Activated T-cell treated with anti-CD3 and anti-CD28 coated beads for 24 hours (primary cell): ENCODE data around the gene RRM1.
"Not testable (repeated sequence)": the region's sequence is repeated elsewhere in the genome, so short reads cannot be mapped to it uniquely, and the experiment has no call there.

Experiments used
- DNase-seq: peaks from one replicate; pipeline ENCODE4 v3.0.0-alpha.2; 2020; ENCODE audit warnings: low read depth

The RRM1 gene

DNA sequence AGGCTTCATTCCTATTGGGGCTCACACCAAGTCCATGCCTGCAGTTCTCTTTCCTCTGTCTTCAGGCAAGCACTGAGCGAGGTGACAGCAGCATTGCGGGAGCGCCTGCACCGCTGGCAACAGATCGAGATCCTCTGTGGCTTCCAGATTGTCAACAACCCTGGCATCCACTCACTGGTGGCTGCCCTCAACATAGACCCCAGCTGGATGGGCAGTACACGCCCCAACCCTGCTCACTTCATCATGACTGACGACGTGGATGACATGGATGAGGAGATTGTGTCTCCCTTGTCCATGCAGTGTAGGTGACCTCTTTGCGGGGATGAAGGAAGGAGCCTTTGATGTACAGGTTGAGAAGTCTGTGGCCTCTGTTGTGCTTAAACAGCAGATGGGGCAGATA lies 11.4 kb upstream of the RRM1 start:
- DNase-seq: no peak

DNA sequence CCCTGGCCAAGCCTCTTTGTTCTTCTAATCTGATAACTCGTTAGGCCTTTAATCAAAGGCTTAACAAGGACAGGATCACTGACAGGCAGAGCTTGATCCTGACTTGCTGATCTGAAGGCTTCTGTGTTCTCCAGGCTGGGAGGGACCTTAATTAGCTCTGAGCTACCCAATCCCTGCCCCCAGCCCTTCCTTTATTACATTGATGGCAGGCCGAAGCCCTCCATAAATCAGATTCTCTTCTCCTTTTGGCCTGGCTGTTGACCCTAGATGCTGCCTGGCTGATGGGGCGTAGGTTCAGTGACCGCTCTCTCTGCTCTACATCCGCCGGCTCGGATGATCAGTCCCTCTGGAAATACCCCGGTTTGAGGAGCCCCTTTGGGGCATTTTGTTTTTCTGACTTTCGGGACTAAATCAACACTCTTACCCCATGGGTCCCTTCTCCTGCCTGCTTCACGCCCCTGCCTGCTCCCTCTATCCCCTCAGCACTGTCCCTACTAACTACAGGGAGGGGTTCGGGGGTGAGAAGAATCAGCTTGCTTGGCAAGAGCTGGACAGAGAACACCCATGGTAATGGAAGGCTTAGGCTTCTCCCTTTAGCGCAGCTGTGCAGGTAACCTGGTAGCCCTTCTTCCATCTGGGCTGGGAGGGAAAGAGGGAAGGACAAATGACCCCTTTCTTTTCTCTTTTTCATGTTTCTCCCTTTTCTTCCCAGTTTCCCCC lies 10.0 kb upstream of the RRM1 start:
- no peak for DNase-seq

DNA sequence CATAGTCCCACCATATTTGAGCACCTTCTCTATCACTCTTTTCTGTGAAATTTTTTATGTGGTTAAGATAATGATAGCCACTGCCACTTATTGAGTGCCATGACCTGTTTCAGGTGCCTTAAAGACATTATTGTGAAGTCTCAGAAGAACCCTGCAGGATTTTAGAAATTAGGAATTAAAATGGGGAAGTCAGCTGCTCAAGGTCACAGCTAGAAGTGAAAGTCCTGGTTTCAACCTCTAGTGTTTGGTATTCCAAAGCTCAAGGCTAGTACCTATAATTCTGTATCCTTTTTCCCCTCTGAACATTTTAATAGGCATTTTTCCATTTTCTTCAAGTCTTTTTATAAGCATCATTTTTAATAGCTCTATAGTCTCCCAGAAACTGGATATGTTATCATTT lies 9.0 kb upstream of the RRM1 start:
- no peak for DNase-seq

DNA sequence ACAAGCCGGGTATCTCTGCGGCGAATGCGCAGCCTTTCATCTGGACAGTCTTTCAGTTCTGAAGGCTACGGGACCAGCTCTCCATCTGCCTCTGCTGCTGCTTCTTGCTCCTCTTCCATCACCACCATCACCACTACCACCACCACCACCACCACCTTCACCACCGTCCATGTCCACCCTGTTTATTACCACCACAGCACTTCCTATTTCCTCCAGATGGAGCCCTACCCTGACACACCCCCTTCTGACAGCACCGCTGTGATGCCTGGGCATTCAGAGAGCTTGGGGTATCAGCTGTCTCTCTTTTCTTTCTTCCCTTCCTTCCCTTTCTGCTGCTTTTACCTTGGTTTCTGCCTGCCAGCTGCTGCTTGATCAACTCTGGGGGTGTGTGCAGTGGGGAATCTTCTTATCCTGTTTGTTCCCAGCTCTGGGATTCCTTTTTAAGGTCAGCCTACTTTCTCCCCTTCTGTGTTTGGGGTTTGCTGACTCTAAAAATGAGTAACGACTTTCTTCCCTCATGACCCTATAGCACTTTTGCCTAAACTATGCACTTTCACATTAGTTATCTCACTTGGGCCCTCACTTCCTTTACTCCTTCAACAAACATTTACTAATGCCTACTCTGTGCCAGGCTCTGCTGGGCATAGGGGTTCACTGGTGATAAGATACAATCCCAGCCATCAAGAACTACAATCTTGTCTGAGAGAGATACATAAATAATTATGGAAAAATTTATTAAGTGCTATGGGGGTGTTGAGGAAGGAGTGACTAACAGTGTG lies 7.8 kb upstream of the RRM1 start:
- DNase-seq: no peak

DNA sequence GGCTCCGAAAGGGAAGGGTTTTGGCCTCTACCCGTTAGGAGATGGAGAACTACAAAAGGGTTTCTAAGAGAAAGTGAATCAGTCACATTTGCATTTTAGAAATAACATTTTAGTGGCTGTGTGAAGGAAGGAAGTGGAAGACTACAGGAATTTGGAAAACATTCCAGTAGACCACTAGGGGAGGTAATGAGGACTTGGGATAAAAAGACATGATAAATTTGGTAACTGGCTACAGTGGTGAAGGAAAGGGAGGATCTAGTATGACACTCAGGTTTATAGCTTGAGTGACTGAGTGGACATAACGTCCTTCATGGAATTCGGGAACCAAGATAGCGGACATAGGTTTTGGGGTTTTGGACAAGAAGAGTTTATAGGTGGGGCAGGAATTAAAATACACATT lies 7.0 kb upstream of the RRM1 start:
- DNase-seq: no peak

DNA sequence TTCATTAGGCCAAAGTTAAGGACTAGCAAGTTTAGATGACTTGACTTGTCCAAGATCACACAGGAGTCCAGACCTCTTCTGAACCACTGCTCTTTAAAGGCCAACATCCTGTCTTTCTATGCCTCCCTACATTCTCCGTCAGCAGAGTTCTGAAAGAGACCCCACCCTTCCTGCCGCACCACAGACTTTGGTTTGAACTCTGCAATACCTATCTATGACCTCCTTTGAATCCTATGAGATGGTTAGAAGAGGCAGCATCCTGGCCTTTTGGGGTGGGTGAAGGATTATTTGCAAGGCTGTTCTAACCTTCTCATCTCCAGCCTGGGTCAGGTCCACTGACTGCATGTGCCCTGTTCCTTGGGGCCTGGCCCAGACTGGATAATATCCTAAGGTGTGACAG lies 4.3 kb upstream of the RRM1 start:
- DNase-seq: no peak

DNA sequence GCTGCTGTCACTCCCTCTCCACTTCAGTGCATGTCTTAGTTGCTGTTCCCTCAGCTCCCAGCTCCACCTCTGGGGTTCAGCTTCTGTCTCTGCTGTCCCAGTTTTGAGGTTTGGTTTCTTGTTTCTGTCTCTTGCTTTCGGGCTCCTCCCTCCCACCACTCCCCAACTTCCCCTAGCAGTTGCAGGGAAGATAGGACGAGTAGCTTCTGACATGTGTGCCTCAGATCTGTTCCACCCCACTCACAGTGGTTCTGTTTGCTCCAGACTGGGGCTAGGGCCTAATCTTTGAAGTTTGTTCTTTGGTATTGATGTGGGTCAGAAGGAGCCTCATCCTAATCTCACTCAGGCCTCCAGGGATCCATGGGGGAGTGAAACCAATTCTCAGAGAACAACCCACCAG lies 2.6 kb upstream of the RRM1 start:
- DNase-seq: no peak

DNA sequence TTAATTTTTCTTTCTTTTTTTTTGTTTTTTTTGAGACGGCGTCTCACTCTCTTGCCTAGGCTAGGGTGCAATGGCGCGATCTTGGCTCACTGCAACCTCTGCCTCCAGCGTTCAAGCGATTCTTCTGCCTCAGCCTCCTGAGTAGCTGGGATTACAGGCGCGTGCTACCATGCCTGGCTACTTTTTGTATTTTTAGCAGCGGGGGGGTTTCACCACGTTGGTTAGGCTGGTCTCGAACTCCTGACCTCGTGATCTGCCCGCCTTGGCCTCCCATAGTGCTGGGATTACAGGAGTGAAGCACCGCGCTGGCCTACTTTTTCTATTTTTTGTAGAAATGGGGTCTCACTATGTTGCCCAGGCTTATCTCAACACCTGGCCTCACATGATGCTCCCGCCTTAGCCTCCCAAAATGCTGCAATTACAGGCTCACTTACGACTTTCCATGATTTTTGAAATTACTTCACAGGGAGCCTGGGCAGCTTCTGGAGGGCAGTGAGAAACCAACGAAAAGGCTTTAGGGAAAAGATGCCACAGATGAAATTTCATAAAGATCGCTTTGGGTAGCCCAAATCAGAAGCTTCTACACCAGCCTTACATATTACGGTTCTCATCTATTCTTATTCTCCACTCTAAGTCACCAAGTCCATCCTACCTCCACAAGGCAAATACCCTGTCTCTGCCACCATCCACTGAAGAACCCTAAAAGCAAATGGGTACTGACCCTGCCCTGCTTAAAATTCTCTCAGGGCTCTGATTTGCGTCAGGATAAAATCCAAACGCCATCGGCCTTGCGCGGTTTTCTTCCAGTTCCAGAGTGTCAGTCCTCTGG lies 866 bp upstream of the RRM1 start:
- no peak for DNase-seq

DNA sequence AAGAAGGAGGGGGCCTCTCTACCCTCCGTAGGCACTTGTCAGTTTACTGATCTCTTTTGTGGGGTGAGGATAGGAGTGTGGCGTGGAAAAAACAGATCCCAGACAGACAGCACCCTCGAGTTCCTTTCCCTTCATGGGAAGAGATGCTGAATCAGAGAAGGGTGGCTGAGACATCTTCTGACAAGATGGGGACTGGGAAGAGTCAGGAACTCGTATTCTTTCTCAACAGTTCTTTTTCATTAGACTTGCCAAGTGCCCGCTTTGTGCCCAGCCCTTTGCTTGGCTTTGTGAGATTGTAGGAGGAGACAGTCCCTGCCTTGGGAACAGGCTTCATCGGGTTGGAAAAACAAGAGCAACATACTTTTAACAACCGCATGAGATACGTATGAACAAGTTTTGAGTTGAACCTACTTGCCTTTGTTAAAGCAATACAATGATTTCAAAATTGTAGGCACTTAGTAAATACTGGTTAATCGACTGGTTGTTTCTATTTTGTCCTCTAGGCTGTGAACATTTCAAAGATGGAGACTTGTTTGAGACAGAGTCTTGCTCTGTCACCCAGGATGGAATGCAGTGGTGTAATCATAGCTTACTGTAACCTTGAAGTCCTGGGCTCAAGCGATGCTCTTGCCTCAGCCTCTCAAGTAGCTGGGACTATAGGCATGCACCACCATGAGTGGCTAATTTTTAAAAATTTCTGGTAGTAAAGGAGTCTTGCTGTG lies 1.1 kb downstream of the RRM1 start:
- DNase-seq: no peak

DNA sequence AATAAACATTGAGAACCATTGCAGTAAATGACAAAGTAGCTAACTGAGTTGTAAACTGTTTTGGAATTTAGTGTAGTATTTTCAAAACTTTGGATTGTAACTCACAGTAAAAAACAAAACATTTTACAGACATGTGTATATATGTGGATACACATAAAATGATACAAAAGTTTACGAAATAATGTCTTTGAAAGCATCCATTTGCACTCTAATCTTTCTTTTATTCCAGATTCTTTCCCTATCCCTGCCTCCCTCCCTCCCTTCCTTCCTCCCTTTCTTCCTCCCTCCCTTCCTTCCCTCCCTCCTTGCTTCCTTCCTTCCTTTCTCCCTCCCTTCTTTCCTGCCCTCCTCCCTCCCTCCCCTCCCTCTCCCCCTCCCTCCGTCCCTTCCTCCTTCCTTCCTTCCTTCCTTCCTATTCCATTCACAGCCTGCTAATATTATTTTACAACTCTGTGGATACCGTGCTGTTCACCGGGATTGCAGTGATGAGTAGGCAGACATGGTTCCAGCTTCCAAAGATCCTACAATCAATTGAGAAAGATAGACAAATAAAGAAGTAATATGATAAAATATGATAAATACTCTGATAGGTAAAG lies 3.5 kb downstream of the RRM1 start:
- no peak for DNase-seq

DNA sequence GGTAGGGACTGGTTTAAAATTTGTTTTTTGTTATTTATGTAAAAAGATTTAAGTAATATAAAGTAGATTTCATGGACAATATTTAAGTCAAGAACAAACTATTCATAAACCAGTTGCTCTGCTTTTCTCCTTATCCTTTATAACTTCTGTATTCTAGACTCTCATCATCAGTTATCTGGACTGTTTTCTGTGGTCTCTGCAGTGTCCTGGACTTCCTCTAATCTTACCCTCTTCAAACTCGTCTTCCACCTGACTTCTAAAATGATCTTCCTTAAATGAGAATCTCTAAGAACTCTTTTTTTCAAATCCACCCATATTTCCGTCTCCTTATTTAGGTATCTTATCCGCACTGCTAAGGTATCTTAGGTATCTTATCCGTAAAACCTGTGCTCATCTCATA lies 8.1 kb downstream of the RRM1 start:
- no peak for DNase-seq

DNA sequence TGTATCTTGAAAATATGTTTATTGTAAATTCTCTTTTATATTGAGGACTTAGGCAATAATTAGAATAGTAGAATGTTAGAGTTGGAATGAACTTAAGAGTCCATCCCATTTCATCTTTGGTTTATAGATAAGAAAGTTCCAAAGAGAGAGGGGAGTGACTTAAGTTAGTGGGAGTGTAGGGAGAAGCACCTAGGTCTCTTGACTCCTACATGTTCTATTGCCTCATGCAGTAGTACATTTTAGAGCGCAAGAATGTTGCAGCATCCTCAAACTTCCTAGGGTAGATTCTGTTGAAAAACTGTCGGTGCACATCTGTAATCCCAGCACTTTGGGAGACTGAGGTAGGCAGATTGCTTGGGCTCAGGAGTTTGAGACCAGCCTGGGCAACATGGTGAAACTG lies 8.7 kb downstream of the RRM1 start:
- no peak for DNase-seq

DNA sequence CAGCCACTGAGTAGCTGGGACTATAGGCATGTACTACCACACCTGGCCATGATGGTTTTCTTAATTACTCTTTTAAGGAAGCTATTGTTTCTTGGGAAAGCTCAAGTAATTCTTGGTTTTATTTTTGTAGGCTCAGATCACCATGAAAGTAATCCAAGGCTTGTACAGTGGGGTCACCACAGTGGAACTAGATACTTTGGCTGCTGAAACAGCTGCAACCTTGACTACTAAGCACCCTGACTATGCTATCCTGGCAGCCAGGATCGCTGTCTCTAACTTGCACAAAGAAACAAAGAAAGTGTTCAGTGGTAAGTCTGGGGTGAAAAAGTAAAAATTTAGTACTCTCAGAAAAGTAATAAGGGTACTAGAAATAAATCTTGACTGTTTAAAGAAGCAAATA lies 11.3 kb downstream of the RRM1 start:
- no peak for DNase-seq

DNA sequence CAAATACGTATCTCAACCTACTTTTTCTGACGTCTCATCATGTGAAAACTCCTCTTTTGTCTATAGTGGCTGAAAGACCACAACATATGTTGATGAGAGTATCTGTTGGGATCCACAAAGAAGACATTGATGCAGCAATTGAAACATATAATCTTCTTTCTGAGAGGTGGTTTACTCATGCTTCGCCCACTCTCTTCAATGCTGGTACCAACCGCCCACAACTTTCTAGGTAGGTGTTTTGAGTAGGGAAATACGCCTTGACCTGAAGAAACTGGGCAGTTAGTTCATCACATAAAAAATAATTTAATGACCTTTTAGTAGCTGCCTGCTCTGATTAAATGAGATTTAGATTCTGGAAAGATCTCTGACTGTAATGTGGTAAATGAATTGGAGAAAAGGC lies 17.2 kb downstream of the RRM1 start:
- no peak for DNase-seq

DNA sequence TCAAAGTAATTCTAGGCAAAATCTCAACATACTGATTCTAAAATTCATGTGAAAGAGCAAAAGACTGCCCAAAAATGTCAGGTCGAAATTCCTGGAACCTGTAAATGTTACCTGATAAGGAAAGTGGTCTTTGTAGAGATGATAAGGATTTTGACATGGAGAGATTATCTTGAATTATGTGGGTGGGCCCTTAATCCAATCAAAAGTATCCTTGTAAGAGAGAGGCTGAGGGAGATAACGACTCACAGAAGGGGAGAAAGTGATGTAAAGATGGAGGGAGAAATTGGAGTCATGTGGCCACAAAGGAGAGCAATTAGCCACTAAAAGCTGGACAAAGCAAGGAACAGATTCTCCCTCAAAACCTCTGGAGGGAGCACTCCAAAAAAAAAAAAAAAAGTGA lies 20.5 kb downstream of the RRM1 start:
- DNase-seq: no peak

DNA sequence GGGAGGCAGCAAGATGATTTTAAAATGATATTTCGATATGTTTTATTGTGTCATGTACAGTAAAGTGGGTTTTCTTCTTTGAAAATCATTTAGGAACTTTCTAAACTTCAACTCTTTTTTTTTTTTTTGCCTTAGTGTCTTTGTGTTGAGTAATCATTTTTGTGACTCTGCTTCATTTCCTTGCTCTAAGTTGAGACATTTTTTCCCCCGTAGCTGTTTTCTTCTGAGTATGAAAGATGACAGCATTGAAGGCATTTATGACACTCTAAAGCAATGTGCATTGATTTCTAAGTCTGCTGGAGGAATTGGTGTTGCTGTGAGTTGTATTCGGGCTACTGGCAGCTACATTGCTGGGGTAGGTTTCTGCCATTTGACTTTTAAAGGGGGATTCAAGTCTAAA lies 23.5 kb downstream of the RRM1 start:
- no peak for DNase-seq

DNA sequence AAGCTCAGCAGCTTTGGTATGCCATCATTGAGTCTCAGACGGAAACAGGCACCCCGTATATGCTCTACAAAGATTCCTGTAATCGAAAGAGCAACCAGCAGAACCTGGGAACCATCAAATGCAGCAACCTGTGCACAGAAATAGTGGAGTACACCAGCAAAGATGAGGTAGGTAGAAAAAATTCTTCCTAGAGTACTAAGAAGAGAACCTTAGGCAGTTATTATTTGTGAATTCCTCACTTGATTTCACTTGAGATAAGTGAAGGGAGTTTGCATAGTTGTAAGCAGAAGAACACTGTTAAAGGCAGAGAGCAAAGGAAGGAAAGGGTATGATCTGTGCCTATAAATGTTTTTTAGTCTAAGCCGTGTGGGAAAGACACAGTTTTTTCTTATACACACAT lies 28.6 kb downstream of the RRM1 start:
- no peak for DNase-seq

DNA sequence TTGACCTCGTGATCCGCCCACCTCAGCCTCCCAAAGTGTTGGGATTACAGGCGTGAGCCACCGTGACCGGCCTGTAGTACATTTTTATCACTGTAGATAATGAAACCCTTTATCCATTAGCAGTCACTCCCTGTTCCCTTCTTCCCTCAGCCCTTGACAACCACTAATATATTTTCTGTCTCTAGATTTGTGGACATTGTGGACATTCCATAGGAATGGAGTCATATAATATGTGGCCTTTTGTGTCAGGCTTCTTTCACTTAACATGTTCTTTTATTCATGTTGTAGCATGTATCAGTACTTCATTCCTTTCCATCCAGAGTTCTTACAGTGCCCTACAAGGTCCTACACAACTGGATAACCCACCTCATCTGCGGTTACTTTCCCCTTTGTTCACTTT lies 30.5 kb downstream of the RRM1 start:
- no peak for DNase-seq

DNA sequence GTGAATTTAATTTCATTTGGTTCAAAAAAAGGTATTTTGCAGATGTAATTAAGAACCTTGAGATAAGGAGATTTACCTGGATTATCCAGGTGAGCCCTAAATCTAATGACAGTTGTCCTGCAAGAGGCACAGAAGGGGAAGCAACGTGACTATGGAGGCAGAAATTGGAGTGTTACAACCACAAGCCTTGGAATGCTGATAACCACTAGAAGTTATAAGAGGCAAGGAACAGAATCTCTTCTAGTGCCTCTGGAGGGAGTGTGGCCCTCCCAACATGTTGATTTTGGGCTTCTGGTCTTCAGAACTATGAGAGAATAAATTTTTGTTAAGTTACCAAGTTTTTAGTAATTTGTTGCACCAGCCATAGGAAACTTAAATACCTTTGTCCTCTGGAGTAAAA lies 32.8 kb downstream of the RRM1 start:
- DNase-seq: no peak

DNA sequence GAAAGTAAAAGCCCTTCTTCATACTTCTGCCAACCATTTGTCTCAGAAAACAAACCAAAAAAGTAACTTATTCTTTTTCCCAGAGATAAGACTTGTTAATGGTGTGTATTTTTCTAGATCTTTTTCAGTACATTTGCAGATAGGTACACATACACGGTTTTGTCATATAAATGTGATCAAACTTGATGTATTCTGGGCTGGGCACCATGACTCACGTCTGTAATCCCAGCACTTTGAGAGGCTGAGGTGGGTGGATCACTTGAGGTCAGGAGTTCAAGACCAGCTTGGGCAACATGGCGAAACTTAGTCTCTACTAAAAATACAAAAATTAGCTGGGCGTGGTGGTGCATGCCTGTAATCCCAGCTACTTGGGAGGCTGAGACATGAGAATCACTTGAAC lies 35.6 kb downstream of the RRM1 start:
- DNase-seq: not testable (repeated sequence)

DNA sequence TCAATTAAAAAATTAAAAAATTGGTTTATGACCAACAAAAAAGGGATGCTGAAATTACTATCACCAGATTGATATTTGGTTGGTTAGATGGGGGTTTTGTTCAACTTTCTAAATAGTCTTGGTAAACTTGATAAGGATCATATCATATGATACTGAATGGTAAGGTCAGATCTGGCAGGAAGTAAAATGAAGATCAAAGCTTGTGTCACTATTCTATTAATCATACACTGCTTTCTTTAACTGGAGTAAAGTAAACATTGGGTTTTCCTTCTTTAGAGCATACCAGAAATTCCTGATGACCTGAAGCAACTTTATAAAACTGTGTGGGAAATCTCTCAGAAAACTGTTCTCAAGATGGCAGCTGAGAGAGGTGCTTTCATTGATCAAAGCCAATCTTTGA lies 40.2 kb downstream of the RRM1 start:
- DNase-seq: no peak

DNA sequence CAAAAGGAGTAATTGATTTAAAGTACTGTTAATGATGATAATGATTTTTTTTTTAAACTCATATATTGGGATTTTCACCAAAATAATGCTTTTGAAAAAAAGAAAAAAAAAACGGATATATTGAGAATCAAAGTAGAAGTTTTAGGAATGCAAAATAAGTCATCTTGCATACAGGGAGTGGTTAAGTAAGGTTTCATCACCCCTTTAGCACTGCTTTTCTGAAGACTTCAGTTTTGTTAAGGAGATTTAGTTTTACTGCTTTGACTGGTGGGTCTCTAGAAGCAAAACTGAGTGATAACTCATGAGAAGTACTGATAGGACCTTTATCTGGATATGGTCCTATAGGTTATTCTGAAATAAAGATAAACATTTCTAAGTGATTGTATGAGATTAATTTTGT lies 43.9 kb downstream of the RRM1 start:
- no peak for DNase-seq
